Body of pancreas (tissue), 4 donors: ENCODE results near the gene NAA40.

Experiments used
- POLR2A ChIP-seq, 3 donors: fragments of 450-650 bp; IDR thresholded peaks; one replicate each; pipeline ENCODE4 v1.6.1; 2016; ENCODE audit warnings: antibody characterized with exemption in 3 of 3, mild to moderate bottlenecking in 2 of 3
- TF ChIP-seq, protein P1 (sequence below), 7 experiments: fragments of 450-650 bp in 4 of 7; fragments of 200-600 bp in 3 of 7; sonication (generic) in 3 of 7; IDR thresholded peaks; one replicate each; pipeline ENCODE4 v1.5.1; 2016 to 2019; ENCODE audit warnings: antibody characterized with exemption in 7 of 7

DNA sequence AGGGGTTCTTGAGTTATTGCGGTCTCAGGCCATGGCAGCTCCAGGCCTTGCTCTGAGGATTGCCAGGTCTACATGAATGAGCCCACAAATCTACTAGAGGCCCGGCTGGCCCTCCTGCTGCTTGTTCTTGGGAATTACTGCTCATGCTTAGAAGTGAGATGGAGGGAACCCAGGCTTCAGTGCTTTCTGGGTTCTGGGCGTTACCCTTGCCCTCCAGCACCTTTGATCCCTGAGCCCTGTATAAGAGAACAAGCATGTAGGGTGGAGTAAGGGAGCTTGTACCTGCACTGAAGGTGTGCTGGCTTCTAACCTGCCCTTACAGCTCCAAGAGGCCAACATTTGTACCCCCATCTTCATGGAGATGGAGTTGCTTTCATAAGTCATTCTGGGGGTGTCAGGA is 4.0 kb downstream of the NAA40 start:
- TF ChIP-seq, protein P1, sequence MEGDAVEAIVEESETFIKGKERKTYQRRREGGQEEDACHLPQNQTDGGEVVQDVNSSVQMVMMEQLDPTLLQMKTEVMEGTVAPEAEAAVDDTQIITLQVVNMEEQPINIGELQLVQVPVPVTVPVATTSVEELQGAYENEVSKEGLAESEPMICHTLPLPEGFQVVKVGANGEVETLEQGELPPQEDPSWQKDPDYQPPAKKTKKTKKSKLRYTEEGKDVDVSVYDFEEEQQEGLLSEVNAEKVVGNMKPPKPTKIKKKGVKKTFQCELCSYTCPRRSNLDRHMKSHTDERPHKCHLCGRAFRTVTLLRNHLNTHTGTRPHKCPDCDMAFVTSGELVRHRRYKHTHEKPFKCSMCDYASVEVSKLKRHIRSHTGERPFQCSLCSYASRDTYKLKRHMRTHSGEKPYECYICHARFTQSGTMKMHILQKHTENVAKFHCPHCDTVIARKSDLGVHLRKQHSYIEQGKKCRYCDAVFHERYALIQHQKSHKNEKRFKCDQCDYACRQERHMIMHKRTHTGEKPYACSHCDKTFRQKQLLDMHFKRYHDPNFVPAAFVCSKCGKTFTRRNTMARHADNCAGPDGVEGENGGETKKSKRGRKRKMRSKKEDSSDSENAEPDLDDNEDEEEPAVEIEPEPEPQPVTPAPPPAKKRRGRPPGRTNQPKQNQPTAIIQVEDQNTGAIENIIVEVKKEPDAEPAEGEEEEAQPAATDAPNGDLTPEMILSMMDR (IDR thresholded peaks at IDR 0.05) = no peak
- TF ChIP-seq POLR2A (IDR thresholded peaks at IDR 0.05) = no peak
